Large intestine (tissue), 3 donors: ENCODE results near the gene ARHGAP40. TPM values are rescaled to one million over a fixed set of nuclear protein-coding genes. Genes with fewer than 3 reads are reported as not detected.

Experiments
- DNase-seq, 2 donors: peaks; one replicate each; pipeline versions ENCODE4 v3.0.0 to v3.0.0-alpha.2; 2013
- H3K27ac ChIP-seq: one replicate; pipeline ENCODE4 v1.5.1; 2013; ENCODE audit warnings: low read length
- H3K27me3 ChIP-seq: 2 replicates; pipeline ENCODE4 v1.6.1; 2013; ENCODE audit warnings: low read length; ENCODE audit not compliant: control insufficient read depth, insufficient read depth
- H3K36me3 ChIP-seq: 2 replicates; pipeline ENCODE4 v1.6.1; 2013; ENCODE audit warnings: low read length; ENCODE audit not compliant: control insufficient read depth, insufficient read depth
- H3K4me1 ChIP-seq: one replicate; pipeline ENCODE4 v1.6.1; 2013; ENCODE audit warnings: low read length; ENCODE audit not compliant: control insufficient read depth, insufficient read depth
- H3K4me3 ChIP-seq: one replicate; pipeline ENCODE4 v1.5.1; 2013; ENCODE audit warnings: low read length
- H3K9me3 ChIP-seq: one replicate; pipeline ENCODE4 v1.6.1; 2013; ENCODE audit warnings: mild to moderate bottlenecking, low read depth, low read length, moderate library complexity; ENCODE audit not compliant: control insufficient read depth
- WGBS: methylation state at CpG from one replicate; pipeline ENCODE4 v1.1.5; 2013; ENCODE audit warnings: low lambda C conversion rate; ENCODE audit not compliant: insufficient coverage; 5-methylcytosine and 5-hydroxymethylcytosine counted together
- polyA plus RNA-seq: library from polyadenylated mRNA; unstranded; fragments of 120-200 nt; gene quantifications from one replicate; pipeline ENCODE4 v1.2.1, GENCODE V29; 2013

ARHGAP40 gene
- polyA plus RNA-seq, 1 donor: not detected

GRCh38 chr20:38602185-38602581, 574 bp downstream of the ARHGAP40 start:
- Histone ChIP-seq H3K27me3 (peaks cover 70% of the 10 kb centered on the region), H3K4me3 (no peak overlapping the region)
- WGBS: no CpG with 5 or more reads among the region's 5 CpGs

GRCh38 chr20:38603286-38603685, 1.7 kb downstream of the ARHGAP40 start:
- Histone ChIP-seq H3K36me3 (no peaks in the 10 kb centered on the region), H3K4me3 (no peak overlapping the region), H3K4me1 (no peaks in the 10 kb centered on the region), H3K27me3 (peaks cover 74% of the 10 kb centered on the region), H3K9me3 (peaks cover 5% of the 10 kb centered on the region), H3K27ac (no peak overlapping the region)
- WGBS: 56% methylated on average over 1 of the region's 3 CpGs
- DNase-seq: no peak

More at GRCh38 chr20:38602185-38602581, 574 bp downstream of the ARHGAP40 start:
- Histone ChIP-seq H3K9me3 (peaks cover 5% of the 10 kb centered on the region), H3K36me3 (no peaks in the 10 kb centered on the region), H3K4me1 (no peaks in the 10 kb centered on the region), H3K27ac (no peak overlapping the region)
- DNase-seq: no peak

- no CpG with 5 or more reads among the region's 4 CpGs for WGBS
- no peaks in the 10 kb centered on the region for H3K36me3 ChIP-seq
- no peaks in the 10 kb centered on the region for H3K4me1 ChIP-seq
- H3K27ac ChIP-seq: no peak overlapping the region
- H3K4me3 ChIP-seq: no peak overlapping the region
- H3K9me3 ChIP-seq: peaks cover 5% of the 10 kb centered on the region
- DNase-seq: no peak
- peaks cover 65% of the 10 kb centered on the region for H3K27me3 ChIP-seq
Measured at GRCh38 chr20:38604873-38605303, 3.3 kb downstream of the ARHGAP40 start.

GRCh38 chr20:38607351-38607750, 5.7 kb downstream of the ARHGAP40 start:
- WGBS: 67% methylated on average over 1 of the region's 12 CpGs
- H3K9me3 ChIP-seq: no peaks in the 10 kb centered on the region
- H3K4me3 ChIP-seq: no peak overlapping the region
- no peaks in the 10 kb centered on the region for H3K4me1 ChIP-seq
- no peaks in the 10 kb centered on the region for H3K36me3 ChIP-seq
- no peak for DNase-seq
- no peak overlapping the region for H3K27ac ChIP-seq
- peaks cover 42% of the 10 kb centered on the region for H3K27me3 ChIP-seq

- Histone ChIP-seq H3K4me3 (no peak overlapping the region), H3K27me3 (peaks cover 35% of the 10 kb centered on the region)
Measured at GRCh38 chr20:38608188-38608587, 6.6 kb downstream of the ARHGAP40 start.

GRCh38 chr20:38609815-38610214, 8.2 kb downstream of the ARHGAP40 start:
- peaks cover 32% of the 10 kb centered on the region for H3K27me3 ChIP-seq
- H3K4me3 ChIP-seq: no peak overlapping the region
- no peaks in the 10 kb centered on the region for H3K36me3 ChIP-seq
- no peak overlapping the region for H3K27ac ChIP-seq
- DNase-seq: no peak
- H3K9me3 ChIP-seq: no peaks in the 10 kb centered on the region
- 100% methylated on average over 1 of the region's 4 CpGs for WGBS
- no peaks in the 10 kb centered on the region for H3K4me1 ChIP-seq

More at GRCh38 chr20:38608188-38608587, 6.6 kb downstream of the ARHGAP40 start:
- WGBS: no CpG with 5 or more reads among the region's 4 CpGs
- no peak for DNase-seq
- no peaks in the 10 kb centered on the region for H3K36me3 ChIP-seq
- H3K27ac ChIP-seq: no peak overlapping the region
- no peaks in the 10 kb centered on the region for H3K9me3 ChIP-seq
- H3K4me1 ChIP-seq: no peaks in the 10 kb centered on the region

GRCh38 chr20:38610521-38610920, 8.9 kb downstream of the ARHGAP40 start:
- H3K27me3 ChIP-seq: peaks cover 26% of the 10 kb centered on the region
- H3K27ac ChIP-seq: no peak overlapping the region
- H3K4me1 ChIP-seq: no peaks in the 10 kb centered on the region
- H3K36me3 ChIP-seq: no peaks in the 10 kb centered on the region
- H3K9me3 ChIP-seq: no peaks in the 10 kb centered on the region
- no peak overlapping the region for H3K4me3 ChIP-seq
- DNase-seq: no peak
- WGBS: no CpG with 5 or more reads among the region's 5 CpGs

GRCh38 chr20:38612751-38613515, 11.3 kb downstream of the ARHGAP40 start:
- H3K36me3 ChIP-seq: no peaks in the 10 kb centered on the region
- no peak for DNase-seq
- 60% methylated on average over 1 of the region's 5 CpGs for WGBS
- H3K27me3 ChIP-seq: peaks cover 15% of the 10 kb centered on the region
- no peaks in the 10 kb centered on the region for H3K9me3 ChIP-seq
- no peak overlapping the region for H3K4me3 ChIP-seq
- H3K4me1 ChIP-seq: no peaks in the 10 kb centered on the region
- no peak overlapping the region for H3K27ac ChIP-seq

- no peaks in the 10 kb centered on the region for H3K36me3 ChIP-seq
- WGBS: 100% methylated on average over 1 of the region's 15 CpGs
- DNase-seq: no peak
- peaks cover 16% of the 10 kb centered on the region for H3K27me3 ChIP-seq
- H3K27ac ChIP-seq: no peak overlapping the region
- no peak overlapping the region for H3K4me3 ChIP-seq
- no peaks in the 10 kb centered on the region for H3K9me3 ChIP-seq
- no peaks in the 10 kb centered on the region for H3K4me1 ChIP-seq
Measured at GRCh38 chr20:38615283-38615682, 13.7 kb downstream of the ARHGAP40 start.

- no peak for DNase-seq
- H3K36me3 ChIP-seq: no peaks in the 10 kb centered on the region
- no peak overlapping the region for H3K27ac ChIP-seq
- no peak overlapping the region for H3K4me3 ChIP-seq
- WGBS: 100% methylated on average over 1 of the region's 4 CpGs
- peaks cover 18% of the 10 kb centered on the region for H3K27me3 ChIP-seq
- no peaks in the 10 kb centered on the region for H3K4me1 ChIP-seq
- no peaks in the 10 kb centered on the region for H3K9me3 ChIP-seq
Measured at GRCh38 chr20:38616457-38616856, 14.8 kb downstream of the ARHGAP40 start.
